CD4-positive, alpha-beta T cell treated with Interleukin-4 for 1 hour (primary cell): ENCODE data around the gene NFIL3.
A peak's percentile ranks its signal among the peaks of the same experiment; 100 is the strongest.

Experiments
- DNase-seq, 2 donors: peaks; one replicate each; pipeline ENCODE4 v3.0.0-alpha.2; 2020 to 2022

Gene NFIL3

DNA sequence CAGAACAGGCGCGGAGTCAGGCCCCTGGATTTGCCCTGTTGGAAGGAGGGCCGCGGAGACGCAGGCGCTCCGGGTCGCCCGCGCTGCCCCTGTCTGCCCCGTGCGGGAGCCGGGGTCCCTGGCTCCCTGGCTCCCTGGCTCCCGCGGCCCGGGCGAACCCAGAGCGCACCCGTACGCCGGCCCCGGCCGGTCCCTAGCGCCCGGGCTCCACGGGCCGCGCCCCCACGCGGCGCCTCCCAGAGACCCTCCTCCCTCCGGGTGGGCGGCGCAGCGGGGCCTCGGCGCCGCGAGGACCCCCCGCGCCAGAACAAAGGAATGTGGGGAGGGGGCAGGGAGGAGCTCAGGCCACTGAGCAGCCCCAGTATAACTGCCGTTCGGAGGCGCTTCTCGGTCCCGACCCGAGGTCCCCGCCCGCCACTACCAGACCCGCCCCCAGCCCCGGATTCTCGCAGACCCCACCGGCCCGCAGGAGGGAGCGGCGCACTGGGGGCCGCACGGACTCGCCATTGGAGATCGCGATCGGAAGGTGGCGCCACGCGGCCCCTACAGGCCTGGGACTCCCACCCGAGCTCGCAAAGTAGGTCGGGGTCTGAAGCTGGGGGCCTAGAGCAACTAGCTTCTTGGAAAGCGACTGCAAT, 2.4 kb downstream of the NFIL3 start:
- no peak for DNase-seq

DNA sequence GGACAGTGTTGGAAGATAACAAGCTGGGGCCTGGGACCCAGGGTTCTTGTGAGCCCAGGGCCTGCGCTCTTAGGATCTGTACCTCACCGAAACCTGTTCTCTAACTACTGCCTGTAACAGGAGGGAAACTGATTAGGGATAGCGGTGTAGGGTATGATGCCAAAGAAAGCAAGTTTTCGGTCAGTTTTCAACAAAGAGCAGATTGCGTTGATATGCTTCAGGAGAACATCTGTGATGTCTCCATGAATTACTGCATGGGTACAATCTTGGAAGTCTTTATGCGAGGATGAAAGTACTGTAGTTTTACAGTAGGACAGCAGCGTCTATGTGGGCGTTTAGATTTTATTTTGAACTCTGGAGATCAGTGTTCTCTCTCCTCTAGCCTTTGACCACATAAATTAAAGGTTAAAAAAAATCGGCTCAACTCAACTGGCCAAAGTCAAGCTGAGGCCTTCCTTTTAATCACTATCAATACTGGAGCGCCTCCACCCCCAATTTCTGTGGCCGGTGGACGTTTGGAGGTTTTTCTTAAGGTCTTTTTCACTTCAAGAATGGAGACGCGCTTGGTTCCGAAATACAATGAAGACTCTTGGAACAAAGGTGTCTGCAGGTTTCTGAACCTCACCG, 3.0 kb downstream of the NFIL3 start:
- DNase-seq: no peak

GRCh38 chr9:91419222-91420191, 4.1 kb downstream of the NFIL3 start:
- peak; percentile 28 to 72 for DNase-seq

- no peak for DNase-seq
These were observed 5.4 kb downstream of the NFIL3 start for GRCh38 chr9:91418215-91418610.

- DNase-seq: no peak
These were observed 5.9 kb downstream of the NFIL3 start for GRCh38 chr9:91417602-91418214.

DNA sequence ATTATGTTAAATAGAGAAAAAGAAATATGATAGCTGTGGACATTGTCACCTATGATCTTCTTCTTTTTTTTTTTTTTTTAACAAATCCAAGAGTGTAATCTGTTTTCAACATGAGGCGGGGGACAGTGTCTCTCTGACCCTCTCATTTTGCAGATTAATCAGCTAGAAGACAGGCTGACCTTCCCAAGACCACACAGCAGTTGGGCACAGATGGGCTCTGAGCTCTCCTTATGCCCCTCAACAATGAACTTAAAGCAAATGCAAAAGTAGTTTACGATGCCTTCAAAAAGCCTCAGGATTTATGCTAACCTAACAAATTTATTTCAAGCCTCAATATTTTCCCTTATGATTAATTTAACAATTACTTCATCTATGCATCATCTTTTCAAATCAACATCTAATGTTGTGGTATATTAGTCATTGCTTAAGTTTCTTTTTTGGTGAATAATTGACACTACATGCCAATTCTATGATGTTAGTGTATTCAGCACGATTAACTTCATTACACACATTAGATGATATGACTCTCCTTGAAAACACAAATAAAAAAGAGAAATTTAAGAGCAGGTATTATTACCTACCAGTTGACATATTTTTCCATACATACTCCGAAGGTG, 7.4 kb downstream of the NFIL3 start:
- DNase-seq: no peak

DNA sequence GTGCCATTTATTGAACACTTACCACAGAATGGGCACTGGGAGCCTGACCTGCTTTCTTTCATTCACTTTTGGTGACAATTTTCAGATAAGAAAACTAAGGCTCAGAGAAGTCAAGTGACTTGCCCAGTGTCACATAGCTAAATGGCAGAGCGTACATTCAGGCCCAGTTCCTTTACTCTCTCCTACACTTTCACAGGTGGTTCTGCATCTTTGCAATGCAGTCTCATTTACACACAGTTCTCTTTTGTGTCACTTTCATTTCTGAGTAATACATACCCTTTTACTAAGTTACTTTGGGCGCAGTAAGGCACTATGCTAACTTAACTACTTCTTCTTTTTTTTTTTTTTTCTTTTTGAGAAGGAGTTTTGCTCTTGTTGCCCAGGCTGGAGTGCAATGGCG, 8.3 kb downstream of the NFIL3 start:
- no peak for DNase-seq

- DNase-seq: no peak
These were observed 10.7 kb downstream of the NFIL3 start for GRCh38 chr9:91412941-91413340.

- DNase-seq: no peak
These were observed 12.4 kb downstream of the NFIL3 start for GRCh38 chr9:91411096-91411771.

GRCh38 chr9:91410161-91410560, 13.5 kb downstream of the NFIL3 start:
- no peak for DNase-seq

- no peak for DNase-seq
These were observed 15.2 kb downstream of the NFIL3 start for GRCh38 chr9:91408475-91408874.

DNA sequence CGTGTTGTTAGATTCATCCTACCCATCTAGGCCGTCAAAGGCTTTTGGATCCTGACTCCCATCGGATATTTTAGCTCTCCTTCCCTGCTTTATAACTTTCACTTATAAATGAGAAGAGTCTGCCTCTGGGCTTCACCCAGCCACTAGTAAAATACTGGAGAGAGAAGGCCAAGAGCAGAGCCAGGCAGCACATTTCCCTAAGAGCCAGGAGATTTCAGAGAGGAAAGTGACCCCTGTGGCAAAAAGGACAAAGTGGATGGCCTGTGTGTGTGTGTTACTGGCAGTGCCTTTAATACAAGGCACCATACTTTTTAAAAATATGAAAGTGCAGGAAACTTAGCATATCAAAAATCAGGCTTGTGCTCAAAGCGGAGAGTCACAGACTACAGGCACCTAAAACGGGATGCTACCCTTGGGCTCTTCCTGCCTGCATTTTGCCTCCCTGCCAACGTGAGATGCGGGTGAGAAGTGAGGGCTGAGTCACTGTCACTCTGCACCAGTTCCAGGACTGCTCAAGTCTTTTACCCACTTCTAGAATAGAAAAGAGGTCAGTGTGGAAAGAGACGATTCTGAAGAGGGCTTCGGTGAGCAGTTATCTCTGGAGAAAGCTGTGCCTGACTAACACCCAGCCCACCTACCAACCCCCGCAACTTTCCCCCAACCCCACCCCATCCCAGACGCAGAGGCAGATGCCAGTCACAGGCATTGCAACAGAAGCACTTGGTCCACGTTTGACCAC, 15.9 kb downstream of the NFIL3 start:
- DNase-seq: no peak

DNA sequence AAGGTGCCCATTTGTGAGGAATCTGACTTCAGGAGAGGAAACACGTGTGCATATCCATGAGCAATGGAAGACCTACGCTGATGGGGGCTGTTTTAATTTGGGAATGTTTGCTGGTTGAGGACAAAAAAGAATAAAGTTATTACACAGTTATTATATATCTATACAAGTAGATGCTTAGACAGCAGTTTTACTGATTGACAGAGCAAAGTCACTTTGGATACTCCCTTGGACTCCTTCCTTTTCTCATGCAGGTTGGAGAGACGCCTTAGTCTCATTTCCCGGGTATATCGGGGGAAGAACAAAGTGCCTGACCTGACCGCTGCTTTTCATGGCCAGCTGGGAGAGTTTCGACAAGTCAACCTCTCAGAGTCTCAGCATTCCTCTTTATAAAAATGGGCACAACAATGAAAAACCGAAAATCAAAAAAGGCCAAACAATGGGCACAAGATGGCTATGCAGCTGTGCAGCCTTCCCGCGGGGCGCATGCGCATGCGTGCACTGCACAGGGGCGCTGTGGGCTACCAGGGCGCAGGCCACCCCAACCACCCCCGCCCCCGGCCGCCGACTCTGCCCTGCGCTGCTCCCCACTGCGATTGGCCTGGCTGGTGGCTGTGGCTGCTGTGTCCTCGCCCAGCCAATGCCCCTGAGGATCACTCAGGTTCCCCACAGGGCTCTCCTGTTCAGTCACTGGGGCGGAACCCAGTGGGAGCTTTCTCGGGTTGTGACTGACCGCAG, 18.1 kb downstream of the NFIL3 start:
- no peak for DNase-seq

DNA sequence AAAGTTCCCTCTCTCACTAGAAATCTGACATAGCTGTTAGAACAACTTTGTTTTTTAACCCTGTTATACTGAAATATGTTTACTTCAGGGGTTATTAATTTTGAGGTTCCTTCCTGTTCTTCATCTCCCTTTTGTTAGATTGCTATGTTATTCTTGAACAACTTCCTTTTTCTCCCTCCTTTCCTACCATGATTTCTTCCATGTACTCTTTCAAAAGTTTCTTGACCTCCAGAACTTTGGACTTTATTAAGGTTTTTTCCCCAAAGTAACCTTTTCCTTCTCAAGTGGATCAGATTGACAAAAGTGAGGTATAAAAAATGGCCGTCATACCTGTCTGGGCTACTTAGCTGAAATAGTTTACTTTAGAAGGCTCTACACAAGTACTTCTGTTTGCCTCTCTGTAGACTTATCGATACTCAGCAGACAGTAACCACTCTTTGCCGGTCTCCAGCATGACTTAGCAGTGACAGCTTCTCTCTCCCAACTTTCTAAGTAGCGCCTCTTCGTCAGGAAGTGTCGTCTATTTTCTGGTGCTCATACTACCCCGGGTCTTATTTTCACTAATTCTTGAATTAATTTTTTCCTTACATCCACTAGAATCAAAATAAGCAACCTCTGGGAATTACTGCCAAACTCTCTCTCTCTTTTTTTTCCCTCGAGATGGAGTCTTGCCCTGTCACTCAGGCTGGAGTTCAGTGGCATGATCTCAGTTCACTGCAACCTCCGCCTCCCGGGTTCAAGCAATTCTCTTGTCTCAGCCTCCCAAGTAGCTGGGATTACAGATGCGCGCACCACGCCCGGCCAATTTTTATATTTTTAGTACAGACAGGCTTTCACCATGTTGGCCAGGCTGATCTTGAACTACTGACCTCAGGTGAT, 19.7 kb downstream of the NFIL3 start:
- DNase-seq: no peak

GRCh38 chr9:91398926-91399325, 24.7 kb downstream of the NFIL3 start:
- no peak for DNase-seq

DNA sequence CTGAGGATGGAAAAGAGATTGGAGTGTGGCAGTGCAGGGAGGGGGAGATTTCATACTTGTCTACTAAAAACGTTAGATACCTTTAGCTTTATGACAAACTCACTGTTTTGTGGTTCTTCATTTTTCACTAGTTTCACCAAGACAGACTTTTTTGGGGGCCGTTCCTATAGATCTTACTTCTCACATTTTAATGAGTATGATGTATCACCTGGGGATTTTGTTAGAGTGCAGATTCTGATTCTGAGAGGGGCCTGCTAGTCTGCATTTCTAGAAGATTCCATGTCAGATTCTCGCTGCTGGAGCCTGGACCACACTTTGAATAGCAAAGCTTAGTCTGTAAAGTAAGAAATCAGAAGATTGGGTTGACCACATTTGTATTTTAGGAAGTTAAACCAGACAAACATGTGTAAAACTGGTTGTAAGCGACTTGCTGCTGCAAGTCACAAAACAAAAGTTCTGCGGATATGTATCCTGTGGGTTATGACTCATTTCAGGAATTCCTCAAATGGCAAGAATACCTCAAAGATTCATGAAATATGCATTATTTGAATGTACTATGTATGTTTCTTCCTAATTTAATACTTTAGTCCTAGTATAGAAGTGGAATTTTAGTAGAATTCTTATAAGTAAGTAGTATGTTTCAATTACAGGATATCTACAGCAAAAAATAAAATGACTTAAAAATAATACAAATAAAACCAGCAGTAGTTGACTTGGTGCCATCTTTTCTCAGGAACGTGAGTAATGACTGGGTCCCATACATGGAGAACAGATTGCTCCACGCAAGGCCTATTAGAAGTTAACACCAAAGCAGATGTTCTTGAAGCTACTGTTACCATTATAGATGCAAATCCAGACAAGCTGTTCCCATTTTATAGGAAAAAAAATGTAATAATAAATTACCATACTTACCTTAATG, 27.8 kb downstream of the NFIL3 start:
- DNase-seq: peak in 1 of 2 donors; percentile 23

GRCh38 chr9:91395106-91395552, 28.5 kb downstream of the NFIL3 start:
- no peak for DNase-seq

DNA sequence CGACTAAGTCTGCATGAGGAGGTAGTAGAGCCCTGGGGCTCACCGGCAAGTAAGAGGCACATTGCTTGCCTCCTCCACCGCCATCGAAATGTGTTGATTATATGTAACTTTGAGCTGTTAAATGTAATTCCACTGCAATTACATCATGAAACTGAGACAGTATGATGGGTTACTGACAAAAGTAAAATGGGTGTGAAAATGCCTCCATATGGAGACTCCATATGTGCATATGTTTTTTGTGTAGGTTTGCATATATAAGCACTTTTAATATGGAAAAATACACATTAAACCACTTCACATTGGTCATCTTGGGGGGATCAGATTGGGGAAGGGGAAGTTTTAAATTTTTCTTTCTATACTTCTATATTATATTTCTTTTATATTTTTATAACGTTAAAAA, 29.8 kb downstream of the NFIL3 start:
- no peak for DNase-seq

DNA sequence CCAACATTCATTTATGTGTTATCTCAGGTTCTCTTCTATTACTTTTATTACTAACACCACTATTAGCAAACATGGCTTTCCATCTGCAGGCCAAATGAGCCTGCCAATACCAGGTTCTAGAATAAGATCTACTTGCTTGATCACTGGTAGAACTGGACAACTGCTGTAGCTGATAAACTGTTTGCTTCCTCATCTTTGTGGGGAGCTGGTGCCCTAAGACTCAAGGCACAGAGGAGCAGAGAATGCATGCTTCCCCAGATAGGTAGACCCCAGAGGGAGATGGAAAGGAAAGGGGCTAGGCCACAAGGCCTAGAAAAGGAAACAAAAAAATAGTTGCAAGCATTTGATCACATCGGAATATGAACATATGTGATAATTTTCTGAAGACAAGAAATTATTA, 31.2 kb downstream of the NFIL3 start:
- no peak for DNase-seq
